Ovary (tissue), 10 donors: ENCODE results near the gene MAP2K4. TPM values are rescaled to one million over a fixed set of nuclear protein-coding genes. Genes with fewer than 3 reads are reported as not detected.
"Not testable (repeated sequence)": the region's sequence is repeated elsewhere in the genome, so short reads cannot be mapped to it uniquely, and the experiment has no call there.

Source experiments
- DNase-seq, 5 donors: peaks; one replicate each; pipeline ENCODE4 v3.0.0-alpha.2; 2019 to 2020
- H3K27ac ChIP-seq, 2 donors: fragments of 200-600 bp; one replicate each; pipeline versions ENCODE4 v1.5.1 to v1.8.0; 2019 to 2022
- H3K27me3 ChIP-seq: fragments of 200-600 bp; one replicate; pipeline ENCODE4 v1.8.0; 2022
- H3K36me3 ChIP-seq: fragments of 200-600 bp; sonication (generic); one replicate; pipeline ENCODE4 v1.5.1; 2019
- H3K4me1 ChIP-seq: one replicate; pipeline ENCODE4 v1.8.1; 2013; ENCODE audit warnings: mild to moderate bottlenecking, moderate library complexity; ENCODE audit not compliant: insufficient read depth
- H3K4me3 ChIP-seq: fragments of 200-600 bp; sonication (generic); one replicate; pipeline ENCODE4 v1.5.1; 2017
- H3K9me3 ChIP-seq, 2 donors: fragments of 200-600 bp in 1 of 2; sonication (generic) in 1 of 2; one replicate each; pipeline versions ENCODE4 v1.5.1 to v1.8.1; 2013 to 2019; ENCODE audit warnings: mild to moderate bottlenecking in 1 of 2, moderate library complexity in 1 of 2
- CTCF ChIP-seq, 3 donors: fragments of 450-650 bp in 2 of 3; fragments of 200-600 bp in 1 of 3; IDR thresholded peaks; one replicate each; pipeline versions ENCODE4 v1.5.1 to v1.8.0; 2016 to 2022; ENCODE audit warnings: antibody characterized with exemption in 3 of 3, mild to moderate bottlenecking in 1 of 3
- EP300 ChIP-seq: sonication (generic); formaldehyde crosslinking; IDR thresholded peaks from one replicate; pipeline ENCODE4 v1.6.1; 2017; ENCODE audit warnings: antibody characterized with exemption
- POLR2A ChIP-seq: fragments of 450-650 bp; IDR thresholded peaks from one replicate; pipeline ENCODE4 v1.6.1; 2017; ENCODE audit warnings: antibody characterized with exemption, mild to moderate bottlenecking, moderate library complexity
- WGBS, 3 donors: extraction: QIAGEN DNeasy Blood & Tissue Kit in 1 of 3; methylation state at CpG; one replicate each; pipeline versions ENCODE4 v1.1.5 to v1.1.7; 2013 to 2017; 5-methylcytosine and 5-hydroxymethylcytosine counted together
- intact Hi-C, 4 donors: fragments of 100-400 bp; cut with DNase I; formaldehyde crosslinking; loops; one replicate each; pipeline versions ENCODE4 v1.11.0 to v1.15.1; 2022 to 2023
- long read RNA-seq, 3 donors: library from polyadenylated mRNA in 2 of 3; unstranded in 2 of 3; transcript quantifications; one replicate each; pipeline ENCODE4 v2.0.0 and lab custom pipeline, GENCODE V29; 2021 to 2026
- polyA plus RNA-seq, 2 donors: library from polyadenylated mRNA; stranded (reverse); fragments of 200-250 nt in 1 of 2; fragments of 350-450 nt in 1 of 2; fragmentation: Illumina TruSeq in 1 of 2; extraction: RNeasy Lipid Tissue Mini Kit (QIAGEN cat#74804) in 1 of 2; gene quantifications; one replicate each; pipeline ENCODE4 v1.2.3, GENCODE V29; 2013 to 2014
- total RNA-seq, 7 donors: library from RNA; depleted of rRNA in 2 of 7; stranded (reverse); fragments of >200 nt in 2 of 7; fragmentation: NEBNext Ultra II Directional in 3 of 7; extraction: Animal tissue kit (Norgen Biotek cat#: 25700) in 3 of 7; gene quantifications; one replicate each; pipeline versions ENCODE4 v1.1.0 to v1.2.4, GENCODE V29; 2016 to 2023
- donor health status: DM: no; HTN: no; CAD: no; lungs with moderate emphysema.
- donor health status: DM: no; HTN: no; CAD: no.
- donor health status: Bipolar disorder and iron deficiency.
- donor health status: DM: yes; HTN: yes; CAD: no.
- donor health status: DM: no; HTN: no; CAD: no.
- donor health status: DM: yes; HTN: yes; CAD: no.

MAP2K4 gene
- 10 to 100 TPM; 29.4 to 66.8 (median 43.5) TPM for total RNA-seq
- 10 to 100 TPM; 12.1 to 20.3 TPM for polyA plus RNA-seq
- long read RNA-seq, donor 1, partial matches to known transcripts = 0 of 3 reads
- long read RNA-seq, donor 1, other reads (novel, unspliced or antisense) = 3 of 3 reads
- long read RNA-seq, donor 2, transcript MAP2K4-201 (11 exons, 3,826 nt) = major isoform, 10 of 13 reads
- long read RNA-seq, donor 2, partial matches to known transcripts = 0 of 13 reads
- long read RNA-seq, donor 2, other reads (novel, unspliced or antisense) = 0 of 13 reads
- long read RNA-seq, donor 3, transcript MAP2K4-201 (11 exons, 3,826 nt) = major isoform, 30 of 45 reads
- long read RNA-seq, donor 3, partial matches to known transcripts = 2 of 45 reads
- long read RNA-seq, donor 3, other reads (novel, unspliced or antisense) = 8 of 45 reads

DNA sequence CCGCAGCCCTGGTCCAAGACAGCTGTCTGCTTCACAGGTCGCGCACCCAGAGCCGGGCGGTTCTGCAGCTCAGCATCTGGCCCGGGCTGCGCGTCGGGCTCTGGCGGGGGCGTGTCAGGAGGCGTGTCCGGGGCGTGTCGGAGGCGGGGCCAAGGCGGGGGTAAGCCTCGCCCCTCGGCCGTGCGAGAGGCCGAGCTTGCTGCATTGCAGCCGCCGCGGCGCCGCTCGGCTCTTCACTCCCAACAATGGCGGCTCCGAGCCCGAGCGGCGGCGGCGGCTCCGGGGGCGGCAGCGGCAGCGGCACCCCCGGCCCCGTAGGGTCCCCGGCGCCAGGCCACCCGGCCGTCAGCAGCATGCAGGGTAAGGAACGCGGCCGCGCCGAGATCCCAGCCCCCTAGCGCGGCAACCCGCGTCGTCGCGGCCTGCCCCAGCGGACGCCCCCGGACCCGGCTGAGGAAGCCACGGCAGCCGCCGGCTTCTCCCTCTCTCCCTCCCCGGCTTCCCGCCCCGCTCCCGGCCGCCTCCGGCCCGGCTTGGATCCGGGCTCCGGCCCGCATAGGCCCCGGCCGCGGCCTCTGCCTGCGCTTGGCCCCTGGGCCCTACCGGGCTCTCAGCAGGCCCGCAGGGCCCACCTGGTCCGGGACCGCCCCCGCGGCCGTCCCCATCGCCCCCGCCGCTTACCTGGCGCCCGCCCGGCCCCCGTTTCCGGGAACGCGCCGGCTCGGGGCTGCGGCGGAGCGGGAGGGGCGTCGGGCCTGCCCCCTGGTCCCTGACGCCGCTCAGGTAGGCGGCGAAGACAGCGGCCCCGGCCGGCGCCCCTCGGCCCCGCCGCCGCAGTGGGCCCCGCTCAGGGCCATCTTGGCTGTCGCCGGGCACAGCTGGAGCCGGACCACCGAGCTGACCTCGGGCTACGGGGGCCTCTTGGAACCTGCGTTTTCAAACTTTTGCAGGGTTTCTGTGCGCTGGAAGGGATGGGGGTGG lies at the start of gene MAP2K4:
Gene MAP2K4 (plus strand): TSS at position 236 of the 981 bp plus-strand sequence. CDS start 10 bp downstream, at position 246.
- H3K4me3 ChIP-seq = peak within 1 kb of the TSS; percentile 98
- peak within 1 kb of the TSS; percentile 40 to 78 for H3K27ac ChIP-seq
- intact Hi-C loops = no loop called here
- H3K27me3 ChIP-seq = no peaks in the 10 kb centered on the region
- WGBS, 3 donors = 0 to 1% (median 0%) methylated on average over 30 to 123 of the region's 123 CpGs
- peak; percentile 90 to 98 (median 95) for DNase-seq
- TF ChIP-seq POLR2A = peak; percentile 68
- TF ChIP-seq EP300 = no peak
- H3K36me3 ChIP-seq = no peaks in the 10 kb centered on the region
- H3K4me1 ChIP-seq = peaks cover 4% of the 10 kb centered on the region
- no peaks in the 10 kb centered on the region for H3K9me3 ChIP-seq

DNA sequence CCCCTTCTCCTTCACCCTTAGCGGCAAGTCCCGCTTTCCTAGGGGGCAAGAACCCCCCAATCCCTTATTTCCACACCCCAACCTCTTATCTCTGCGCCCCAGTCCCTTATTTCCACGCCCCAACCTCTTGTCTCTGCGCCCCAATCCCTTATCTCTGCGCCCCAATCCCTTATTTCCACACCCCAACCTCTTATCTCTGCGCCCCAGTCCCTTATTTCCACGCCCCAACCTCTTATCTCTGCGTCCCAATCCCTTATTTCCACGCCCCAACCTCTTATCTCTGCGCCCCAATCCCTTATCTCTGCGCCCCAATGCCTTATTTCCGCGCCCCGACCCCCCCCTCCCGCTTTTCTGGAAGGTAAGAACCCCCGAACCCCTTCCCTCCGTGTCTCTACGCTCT lies 47.9 kb upstream of the MAP2K4 start:
- DNase-seq, H3K9me3 ChIP-seq, H3K27ac ChIP-seq, H3K4me3 ChIP-seq, H3K4me1 ChIP-seq, intact Hi-C loops, H3K27me3 ChIP-seq, H3K36me3 ChIP-seq: not testable (repeated sequence)
- WGBS, 3 donors = 96 to 97% (median 96%) methylated on average over 19 of the region's 19 CpGs

DNA sequence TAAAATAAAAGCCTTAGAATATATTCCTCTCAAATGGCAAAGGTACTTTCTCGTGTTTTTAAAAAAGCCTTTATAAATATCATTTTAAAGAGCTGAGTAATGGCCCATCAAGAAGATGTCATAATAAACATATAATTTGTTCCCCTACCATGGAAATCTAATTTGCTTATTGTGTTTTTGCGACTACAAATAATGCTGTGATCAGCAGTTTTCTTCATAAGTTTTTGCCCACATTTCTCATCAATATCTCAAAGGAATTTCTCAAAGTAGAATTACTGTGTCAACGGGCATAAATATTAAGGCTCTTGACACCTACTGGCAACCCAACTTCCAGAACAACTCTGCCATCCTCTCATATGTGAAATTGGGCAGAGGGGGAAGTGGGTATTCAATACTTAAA lies 40.9 kb upstream of the MAP2K4 start:
- H3K36me3 ChIP-seq = no peaks in the 10 kb centered on the region
- intact Hi-C loops = no loop called here
- TF ChIP-seq EP300 (no peak), CTCF (IDR thresholded peaks at IDR 0.05) (no peak), POLR2A (no peak)

GRCh38 chr17:11980813-11981212 lies 39.9 kb upstream of the MAP2K4 start:
- no peaks in the 10 kb centered on the region for H3K27me3 ChIP-seq

More for the DNA sequence above, 40.9 kb upstream of the MAP2K4 start:
- Histone ChIP-seq H3K9me3 (no peaks in the 10 kb centered on the region), H3K27ac (no peak overlapping the region), H3K4me3 (no peak overlapping the region), H3K27me3 (no peaks in the 10 kb centered on the region), H3K4me1 (no peaks in the 10 kb centered on the region)
- DNase-seq = no peak
- WGBS, 3 donors = 83 to 92% (median 84%) methylated on average over 3 of the region's 3 CpGs

More at GRCh38 chr17:11980813-11981212, 39.9 kb upstream of the MAP2K4 start:
- no peak overlapping the region for H3K27ac ChIP-seq
- DNase-seq = no peak
- intact Hi-C loops = no loop called here
- TF ChIP-seq POLR2A = no peak
- no peak for TF ChIP-seq EP300
- no peak for TF ChIP-seq CTCF (IDR thresholded peaks at IDR 0.05)
- no peaks in the 10 kb centered on the region for H3K4me1 ChIP-seq
- WGBS, 3 donors = 70 to 95% (median 79%) methylated on average over 2 of the region's 2 CpGs
- H3K9me3 ChIP-seq = no peaks in the 10 kb centered on the region
- no peaks in the 10 kb centered on the region for H3K36me3 ChIP-seq
- H3K4me3 ChIP-seq = no peak overlapping the region
